ENCODE data around the gene CRY2.

DNA sequence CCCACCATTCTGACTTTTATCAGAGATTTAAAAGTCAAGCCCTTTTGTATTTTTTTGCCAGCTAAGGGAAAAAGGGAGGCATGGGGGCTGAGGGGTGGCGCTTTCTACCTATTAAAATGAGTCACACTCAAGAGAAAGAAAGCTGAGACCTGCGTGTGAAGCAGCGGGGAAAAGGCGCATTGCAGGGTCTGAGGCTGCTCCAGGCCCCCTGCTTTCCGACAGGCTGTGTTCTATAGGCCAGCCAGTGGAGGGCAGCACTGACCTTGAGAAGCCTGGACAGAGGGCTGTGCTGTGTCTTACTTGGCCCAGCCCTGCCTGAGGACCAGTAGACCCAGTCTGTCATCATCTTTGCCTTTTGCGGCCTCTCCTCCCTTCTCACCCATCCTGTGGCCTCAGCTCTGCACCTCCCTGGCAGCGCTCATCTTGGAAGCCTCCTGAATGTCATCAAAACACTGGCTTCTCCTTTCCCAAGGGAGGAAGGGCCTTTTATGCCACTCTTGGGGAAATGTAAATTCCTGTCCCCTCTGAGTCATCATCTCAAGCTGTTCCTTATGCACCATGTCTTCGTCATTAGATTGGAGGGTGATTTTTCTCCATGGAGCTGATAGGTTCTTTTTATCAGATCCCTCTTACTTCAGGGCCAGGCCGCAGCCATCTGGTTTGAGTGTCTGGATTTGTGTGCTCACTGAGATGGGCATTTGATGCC, 25.5 kb downstream of the CRY2 start:
- no peak for TF ChIP-seq FOXS1 (CRISPR knock-in tag; IDR thresholded peaks at IDR 0.05)
- no peak for TF ChIP-seq POLR2A (IDR thresholded peaks at IDR 0.05; ENCODE audit: low read length)
- no peak for TF ChIP-seq JUNB (IDR thresholded peaks at IDR 0.05)
- peak; percentile 62 for TF ChIP-seq CTCF (IDR thresholded peaks at IDR 0.05)
- no peak for TF ChIP-seq KDM1A (IDR thresholded peaks at IDR 0.05; ENCODE audit: low read depth)
- TF ChIP-seq RCOR1 (IDR thresholded peaks at IDR 0.05; ENCODE audit: low read depth, low read length): no peak
- no peak for TF ChIP-seq BHLHE40 (IDR thresholded peaks at IDR 0.05; ENCODE audit: low read depth, low read length)
- no peak for TF ChIP-seq MYC (IDR thresholded peaks at IDR 0.05; ENCODE audit: borderline replicate concordance, low read length)
- TF ChIP-seq EP300 (IDR thresholded peaks at IDR 0.05): no peak
- no peak for TF ChIP-seq RNF2 (IDR thresholded peaks at IDR 0.05; ENCODE audit: borderline replicate concordance, low read depth)
- peak; percentile 53 for TF ChIP-seq MAFK (IDR thresholded peaks at IDR 0.05; ENCODE audit: partially characterized antibody)
- TF ChIP-seq KDM5A (IDR thresholded peaks at IDR 0.05): no peak
- TF ChIP-seq, protein P1, sequence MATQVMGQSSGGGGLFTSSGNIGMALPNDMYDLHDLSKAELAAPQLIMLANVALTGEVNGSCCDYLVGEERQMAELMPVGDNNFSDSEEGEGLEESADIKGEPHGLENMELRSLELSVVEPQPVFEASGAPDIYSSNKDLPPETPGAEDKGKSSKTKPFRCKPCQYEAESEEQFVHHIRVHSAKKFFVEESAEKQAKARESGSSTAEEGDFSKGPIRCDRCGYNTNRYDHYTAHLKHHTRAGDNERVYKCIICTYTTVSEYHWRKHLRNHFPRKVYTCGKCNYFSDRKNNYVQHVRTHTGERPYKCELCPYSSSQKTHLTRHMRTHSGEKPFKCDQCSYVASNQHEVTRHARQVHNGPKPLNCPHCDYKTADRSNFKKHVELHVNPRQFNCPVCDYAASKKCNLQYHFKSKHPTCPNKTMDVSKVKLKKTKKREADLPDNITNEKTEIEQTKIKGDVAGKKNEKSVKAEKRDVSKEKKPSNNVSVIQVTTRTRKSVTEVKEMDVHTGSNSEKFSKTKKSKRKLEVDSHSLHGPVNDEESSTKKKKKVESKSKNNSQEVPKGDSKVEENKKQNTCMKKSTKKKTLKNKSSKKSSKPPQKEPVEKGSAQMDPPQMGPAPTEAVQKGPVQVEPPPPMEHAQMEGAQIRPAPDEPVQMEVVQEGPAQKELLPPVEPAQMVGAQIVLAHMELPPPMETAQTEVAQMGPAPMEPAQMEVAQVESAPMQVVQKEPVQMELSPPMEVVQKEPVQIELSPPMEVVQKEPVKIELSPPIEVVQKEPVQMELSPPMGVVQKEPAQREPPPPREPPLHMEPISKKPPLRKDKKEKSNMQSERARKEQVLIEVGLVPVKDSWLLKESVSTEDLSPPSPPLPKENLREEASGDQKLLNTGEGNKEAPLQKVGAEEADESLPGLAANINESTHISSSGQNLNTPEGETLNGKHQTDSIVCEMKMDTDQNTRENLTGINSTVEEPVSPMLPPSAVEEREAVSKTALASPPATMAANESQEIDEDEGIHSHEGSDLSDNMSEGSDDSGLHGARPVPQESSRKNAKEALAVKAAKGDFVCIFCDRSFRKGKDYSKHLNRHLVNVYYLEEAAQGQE (IDR thresholded peaks at IDR 0.05): no peak

Data from A549 (cell line).